Gastrocnemius medialis (tissue), 4 donors: ENCODE data around the gene RAMACL. TPM values are rescaled to one million over a fixed set of nuclear protein-coding genes. Genes with fewer than 3 reads are reported as not detected.

Experiments used
- ATAC-seq, 2 donors: fragments of 150-250 bp; one replicate each; pipeline ENCODE4 v1.9.1; 2016
- DNase-seq, 2 donors: peaks; one replicate each; pipeline ENCODE4 v3.0.0-alpha.2; 2019
- H3K27ac ChIP-seq, 4 donors: fragments of 200-600 bp; sonication (generic); 1 replicate in 1 of 4; 2 replicates in 3 of 4; pipeline ENCODE4 v1.5.1; 2016 to 2018; ENCODE audit warnings: mild to moderate bottlenecking in 2 of 4, moderate library complexity in 1 of 4
- H3K27me3 ChIP-seq, 3 donors: fragments of 200-600 bp; sonication (generic) in 2 of 3; 1 replicate in 1 of 3; 2 replicates in 2 of 3; pipeline versions ENCODE4 v1.5.1 to v1.6.0; 2016 to 2019; ENCODE audit warnings: mild to moderate bottlenecking in 1 of 3, moderate library complexity in 1 of 3
- H3K36me3 ChIP-seq, 2 donors: fragments of 200-600 bp; sonication (generic) in 1 of 2; one replicate each; pipeline ENCODE4 v1.5.1; 2017 to 2018
- H3K4me1 ChIP-seq, 2 donors: fragments of 200-600 bp; sonication (generic) in 1 of 2; one replicate each; pipeline ENCODE4 v1.5.1; 2016 to 2017; ENCODE audit warnings: mild to moderate bottlenecking in 2 of 2
- H3K4me3 ChIP-seq, 4 donors: fragments of 200-600 bp; sonication (generic) in 3 of 4; 1 replicate in 1 of 4; 2 replicates in 3 of 4; pipeline ENCODE4 v1.5.1; 2016 to 2019; ENCODE audit warnings: mild to moderate bottlenecking in 2 of 4
- H3K9me3 ChIP-seq, 3 donors: fragments of 200-600 bp; sonication (generic) in 2 of 3; 1 replicate in 1 of 3; 2 replicates in 2 of 3; pipeline ENCODE4 v1.5.1; 2016 to 2019
- POLR2A ChIP-seq, 2 donors: fragments of 450-650 bp; IDR thresholded peaks; one replicate each; pipeline ENCODE4 v1.6.1; 2017; ENCODE audit warnings: antibody characterized with exemption in 2 of 2, mild to moderate bottlenecking in 2 of 2, moderate library complexity in 2 of 2
- in situ Hi-C, 4 donors: fragments of 200-750 bp; cut with MboI; loops; one replicate each; pipeline versions ENCODE4 v1.15.0 to v1.8.0; 2017; ENCODE audit warnings: low sequenced_read_pairs in 4 of 4
- intact Hi-C: fragments of 100-400 bp; cut with DNase I; formaldehyde crosslinking; loops from one replicate; pipeline ENCODE4 v1.15.1; 2023; ENCODE audit warnings: low total_unique reads
- total RNA-seq, 4 donors: library from RNA; depleted of rRNA; stranded (reverse); fragments of >200 nt; gene quantifications; one replicate each; pipeline versions ENCODE4 v1.1.0 to v1.2.3, GENCODE V29; 2016
- TF ChIP-seq, protein P1 (sequence below), 5 experiments: fragments of 450-650 bp in 3 of 5; fragments of 200-600 bp in 2 of 5; sonication (generic) in 2 of 5; IDR thresholded peaks in 4 of 5; conservative IDR thresholded peaks in 1 of 5; 1 replicate in 4 of 5; 2 replicates in 1 of 5; pipeline ENCODE4 v1.5.1; 2016 to 2019; ENCODE audit warnings: antibody characterized with exemption in 5 of 5, mild to moderate bottlenecking in 3 of 5, moderate library complexity in 3 of 5

Gene RAMACL
- total RNA-seq, 4 donors from 2014 or later = 0.18 to 5.6 (median 0.58) TPM

DNA sequence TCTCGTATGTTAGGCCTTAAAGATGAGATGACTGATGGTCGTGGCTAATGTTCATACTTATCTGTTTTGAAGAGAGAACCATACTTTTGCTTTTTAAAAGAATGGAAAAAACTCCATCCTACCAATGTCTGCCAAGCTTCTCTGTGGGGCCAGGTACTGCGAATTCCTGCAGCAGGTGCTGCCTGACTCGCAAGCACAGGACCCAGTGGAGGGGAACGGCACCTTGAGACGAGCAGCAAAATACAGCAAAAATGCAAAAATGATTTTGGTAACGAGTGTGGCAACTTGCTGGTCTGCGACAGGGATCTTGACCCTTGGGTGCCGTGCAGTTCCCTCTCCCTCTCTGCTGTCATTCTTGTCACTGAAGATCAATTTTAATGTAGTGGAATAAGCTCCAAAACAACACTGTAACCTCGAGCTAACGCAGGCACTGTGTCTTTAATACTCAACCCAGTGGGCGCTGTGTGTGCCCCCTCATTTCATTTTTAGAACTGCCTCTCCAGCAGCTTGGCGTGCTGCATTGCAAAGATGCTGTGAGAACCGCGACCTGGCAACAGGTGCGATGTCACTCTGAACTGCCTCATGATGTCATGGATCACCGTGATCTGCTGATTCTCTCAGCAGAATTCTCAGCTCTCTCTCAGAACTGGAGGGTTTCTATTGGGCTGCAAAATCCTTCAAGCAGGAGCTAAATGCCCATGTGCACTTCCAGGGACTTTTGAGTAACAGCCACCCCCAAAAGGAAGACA, 51.6 kb downstream of the RAMACL start:
- Histone ChIP-seq H3K27me3 (no peaks in the 10 kb centered on the region), H3K9me3 (no peaks in the 10 kb centered on the region), H3K36me3 (peaks cover 0 to 53% of the 10 kb centered on the region in 2 donors), H3K4me3 (no peak overlapping the region), H3K4me1 (no peaks in the 10 kb centered on the region), H3K27ac (no peak overlapping the region)
- intact Hi-C loops (no loop called here), in situ Hi-C loops (no loop called here)
- DNase-seq = no peak
- TF ChIP-seq, protein P1, sequence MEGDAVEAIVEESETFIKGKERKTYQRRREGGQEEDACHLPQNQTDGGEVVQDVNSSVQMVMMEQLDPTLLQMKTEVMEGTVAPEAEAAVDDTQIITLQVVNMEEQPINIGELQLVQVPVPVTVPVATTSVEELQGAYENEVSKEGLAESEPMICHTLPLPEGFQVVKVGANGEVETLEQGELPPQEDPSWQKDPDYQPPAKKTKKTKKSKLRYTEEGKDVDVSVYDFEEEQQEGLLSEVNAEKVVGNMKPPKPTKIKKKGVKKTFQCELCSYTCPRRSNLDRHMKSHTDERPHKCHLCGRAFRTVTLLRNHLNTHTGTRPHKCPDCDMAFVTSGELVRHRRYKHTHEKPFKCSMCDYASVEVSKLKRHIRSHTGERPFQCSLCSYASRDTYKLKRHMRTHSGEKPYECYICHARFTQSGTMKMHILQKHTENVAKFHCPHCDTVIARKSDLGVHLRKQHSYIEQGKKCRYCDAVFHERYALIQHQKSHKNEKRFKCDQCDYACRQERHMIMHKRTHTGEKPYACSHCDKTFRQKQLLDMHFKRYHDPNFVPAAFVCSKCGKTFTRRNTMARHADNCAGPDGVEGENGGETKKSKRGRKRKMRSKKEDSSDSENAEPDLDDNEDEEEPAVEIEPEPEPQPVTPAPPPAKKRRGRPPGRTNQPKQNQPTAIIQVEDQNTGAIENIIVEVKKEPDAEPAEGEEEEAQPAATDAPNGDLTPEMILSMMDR (IDR thresholded peaks at IDR 0.05 in 4 of 5, conservative IDR thresholded peaks at IDR 0.05 in 1 of 5) = no peak
- no peak for TF ChIP-seq POLR2A (IDR thresholded peaks at IDR 0.05)
- ATAC-seq = no peak

DNA sequence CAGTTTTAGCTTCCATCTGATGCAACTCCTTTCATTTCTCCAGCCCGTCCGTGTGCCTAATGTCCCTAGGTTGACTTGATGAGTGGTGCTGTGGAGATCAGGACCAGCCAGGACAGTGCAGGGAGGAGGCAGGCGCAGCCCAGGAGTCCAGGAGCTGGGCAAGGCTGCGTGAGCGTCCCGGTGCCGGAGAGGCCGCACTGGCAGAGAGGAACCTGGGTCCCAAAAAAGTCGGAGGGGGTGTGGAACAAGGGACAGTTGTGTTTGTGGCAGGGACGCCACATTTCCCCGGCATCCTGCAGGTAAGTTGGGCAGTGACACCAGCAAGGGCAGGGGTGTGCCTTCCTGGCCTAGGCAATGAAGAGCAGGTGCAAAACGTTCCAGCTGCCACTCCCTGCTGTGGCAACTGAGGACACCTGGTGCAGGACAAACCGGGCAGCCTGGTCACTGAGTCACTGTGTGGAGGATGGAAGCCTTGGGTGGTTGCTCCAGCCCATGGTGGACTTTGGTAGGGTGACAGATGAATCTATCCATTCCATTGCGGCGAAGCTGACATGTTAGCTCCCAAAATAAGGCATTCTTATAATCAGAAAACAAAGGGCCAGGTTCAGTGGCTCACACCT, 53.2 kb downstream of the RAMACL start:
- Histone ChIP-seq H3K4me1 (no peaks in the 10 kb centered on the region), H3K9me3 (no peaks in the 10 kb centered on the region), H3K27ac (no peak overlapping the region), H3K4me3 (no peak overlapping the region), H3K36me3 (peaks cover 0 to 59% of the 10 kb centered on the region in 2 donors), H3K27me3 (no peaks in the 10 kb centered on the region)
- intact Hi-C loops (no loop called here), in situ Hi-C loops (no loop called here)
- no peak for DNase-seq
- TF ChIP-seq, protein P1 (IDR thresholded peaks at IDR 0.05 in 4 of 5, conservative IDR thresholded peaks at IDR 0.05 in 1 of 5) = no peak
- TF ChIP-seq POLR2A (IDR thresholded peaks at IDR 0.05) = no peak
- peak in 1 of 2 donors; percentile 49 for ATAC-seq

Other genes starting within 250 kb of the RAMACL start
- gene SFT2D1, start 244.1 kb downstream of the RAMACL start, total RNA-seq = 10 to 100 TPM; 14.1 to 29.0 (median 16.8) TPM
- 100 to 1,000 TPM in 1 of 4 donors, 10 to 100 TPM in 3; 75.0 to 127 (median 97.4) TPM for gene MPC1, start 203.7 kb downstream of the RAMACL start, total RNA-seq
- gene RPS6KA2, start 40.6 kb upstream of the RAMACL start, total RNA-seq = 10 to 100 TPM; 18.7 to 35.7 (median 27.4) TPM